HAP-1 (cell line): ENCODE data around the gene KIFC3.
"Not testable (repeated sequence)": the region's sequence is repeated elsewhere in the genome, so short reads cannot be mapped to it uniquely, and the experiment has no call there.

Experiments used
- DNase-seq, 2 experiments: peaks; one replicate each; pipeline ENCODE4 v3.0.0-alpha.2; 2016 to 2020; ENCODE audit warnings: low spot score in 2 of 2
- H3K27me3 ChIP-seq: fragments of 250-450 bp; sonication (Bioruptor Pico); 2 replicates; pipeline ENCODE4 v1.5.1; 2020; ENCODE audit warnings: low read depth, mild to moderate bottlenecking, moderate library complexity
- H3K36me3 ChIP-seq: fragments of 250-450 bp; sonication (Bioruptor Pico); replicated peaks from 2 replicates; pipeline ENCODE4 v1.5.1; 2020; ENCODE audit warnings: mild to moderate bottlenecking
- H3K4me1 ChIP-seq: fragments of 250-450 bp; sonication (Bioruptor Pico); 2 replicates; pipeline ENCODE4 v1.5.1; 2020; ENCODE audit warnings: mild to moderate bottlenecking
- H3K4me3 ChIP-seq: fragments of 250-450 bp; sonication (Bioruptor Pico); 2 replicates; pipeline ENCODE4 v1.5.1; 2020; ENCODE audit warnings: mild to moderate bottlenecking, moderate library complexity
- H3K9me3 ChIP-seq: fragments of 250-450 bp; sonication (Bioruptor Pico); 2 replicates; pipeline ENCODE4 v1.5.1; 2020; ENCODE audit warnings: mild to moderate bottlenecking, moderate library complexity
- in situ Hi-C: fragments of 300-500 bp; cut with MboI; formaldehyde crosslinking; loops from 3 replicates; pipeline ENCODE4 v1.14.3; 2020; ENCODE audit warnings: low sequenced_read_pairs, inconsistent platforms, mixed read lengths

Gene KIFC3

DNA sequence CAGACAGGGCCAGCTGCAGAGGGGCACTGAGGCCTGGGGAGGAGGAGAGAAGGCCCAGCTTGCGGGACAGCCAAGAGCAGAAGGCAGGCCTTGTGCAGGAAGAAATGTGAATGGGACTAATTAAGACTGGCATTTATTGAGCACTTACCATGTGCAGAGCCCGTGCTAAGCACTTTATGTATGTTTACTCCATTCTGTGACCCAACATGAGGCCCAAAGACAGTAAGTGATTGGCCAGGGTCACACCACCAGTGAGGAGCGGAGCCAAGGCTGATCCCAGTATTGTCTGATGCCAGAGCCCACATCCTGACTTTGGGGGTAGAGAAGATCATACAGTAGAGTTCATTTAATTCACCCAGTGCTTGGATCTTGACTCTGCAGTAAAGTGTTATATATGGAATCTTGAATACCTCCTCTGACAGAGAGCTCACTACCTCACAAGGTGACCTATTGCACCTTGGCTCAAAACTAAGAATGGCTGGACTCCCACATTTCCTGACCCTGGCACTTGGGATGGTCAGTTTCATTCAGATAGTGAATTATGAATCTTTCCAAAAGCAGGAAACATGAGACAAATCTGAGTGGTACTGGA lies 53.1 kb downstream of the KIFC3 start:
- peaks cover 3% of the 10 kb centered on the region for H3K36me3 ChIP-seq
- no peak for DNase-seq
- H3K4me3 ChIP-seq, result no peak overlapping the region
- H3K27me3 ChIP-seq, result no peaks in the 10 kb centered on the region
- no peaks in the 10 kb centered on the region for H3K4me1 ChIP-seq
- H3K9me3 ChIP-seq, result no peaks in the 10 kb centered on the region
- in situ Hi-C loops, result no loop called here

DNA sequence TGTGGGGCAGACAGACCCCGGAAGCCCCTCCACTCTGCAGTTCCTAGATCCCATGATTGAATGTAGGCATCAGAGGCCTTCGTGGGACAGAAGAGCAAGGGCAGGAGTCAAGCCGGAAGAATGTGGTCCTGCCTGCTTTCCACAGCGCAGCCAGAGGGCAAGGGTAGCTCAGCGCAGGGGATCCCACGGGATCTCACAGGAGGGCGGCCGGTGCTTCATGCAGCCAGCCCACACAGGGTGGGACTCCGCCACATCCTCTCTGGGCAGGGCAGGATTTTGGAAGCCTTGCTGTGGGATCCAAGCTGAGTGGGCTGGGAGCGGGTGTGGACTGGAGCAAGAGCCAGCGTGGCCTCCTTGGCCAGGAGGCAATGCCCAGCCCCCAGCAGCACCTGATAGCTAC lies 53.7 kb downstream of the KIFC3 start:
- no peaks in the 10 kb centered on the region for H3K4me1 ChIP-seq
- in situ Hi-C loops, result no loop called here
- H3K36me3 ChIP-seq, result peaks cover 3% of the 10 kb centered on the region
- H3K4me3 ChIP-seq, result no peak overlapping the region
- H3K27me3 ChIP-seq, result no peaks in the 10 kb centered on the region
- no peak for DNase-seq
- H3K9me3 ChIP-seq, result no peaks in the 10 kb centered on the region

DNA sequence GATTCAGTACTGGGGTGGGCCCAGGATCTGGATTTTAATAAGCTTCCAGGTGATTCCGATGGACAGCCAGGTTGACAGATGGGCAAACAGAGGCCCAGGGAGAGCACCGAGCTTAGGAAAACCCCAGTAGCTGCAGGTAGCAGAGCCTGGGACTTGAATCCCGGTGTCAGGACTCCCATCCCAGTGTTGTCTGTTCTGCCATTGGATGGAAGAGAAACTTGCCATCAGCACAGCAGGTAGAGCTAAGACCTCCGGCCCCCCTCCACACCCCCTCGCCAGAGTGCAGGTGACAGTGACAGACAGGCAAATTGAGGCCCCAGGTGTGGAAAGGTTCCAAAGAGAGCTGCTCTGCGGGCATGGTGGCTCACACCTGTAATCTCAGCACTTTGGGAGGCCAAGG lies 54.3 kb downstream of the KIFC3 start:
- no peak for DNase-seq
- Histone ChIP-seq H3K4me3 (no peak overlapping the region), H3K9me3 (no peaks in the 10 kb centered on the region), H3K4me1 (no peaks in the 10 kb centered on the region), H3K27me3 (no peaks in the 10 kb centered on the region), H3K36me3 (no peaks in the 10 kb centered on the region; the same call in none of the 2 replicates)
- in situ Hi-C loops, result no loop called here

DNA sequence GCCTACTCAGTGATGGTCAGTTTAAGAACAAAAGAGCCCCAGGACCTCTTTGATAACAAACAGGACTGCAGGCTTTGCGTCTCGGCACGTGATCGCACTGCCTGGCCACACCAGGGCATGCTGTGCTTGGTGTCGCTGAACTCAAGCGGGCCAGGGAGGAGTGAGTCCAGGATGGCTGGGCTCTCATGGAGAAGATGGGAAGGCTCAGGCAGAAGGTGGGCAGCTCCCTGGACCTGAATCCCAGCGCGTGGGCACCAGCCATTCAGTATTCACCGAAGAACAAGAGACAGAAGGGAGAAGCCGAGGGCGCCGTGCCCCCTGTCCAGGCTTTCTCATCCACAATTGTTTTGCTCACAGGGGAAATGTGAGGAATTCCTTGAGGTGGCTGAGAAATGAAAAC lies 54.8 kb downstream of the KIFC3 start:
- Histone ChIP-seq H3K4me3 (no peak overlapping the region), H3K27me3 (no peaks in the 10 kb centered on the region), H3K36me3 (no peaks in the 10 kb centered on the region; the same call in none of the 2 replicates), H3K9me3 (no peaks in the 10 kb centered on the region), H3K4me1 (no peaks in the 10 kb centered on the region)
- in situ Hi-C loops, result no loop called here
- no peak for DNase-seq

DNA sequence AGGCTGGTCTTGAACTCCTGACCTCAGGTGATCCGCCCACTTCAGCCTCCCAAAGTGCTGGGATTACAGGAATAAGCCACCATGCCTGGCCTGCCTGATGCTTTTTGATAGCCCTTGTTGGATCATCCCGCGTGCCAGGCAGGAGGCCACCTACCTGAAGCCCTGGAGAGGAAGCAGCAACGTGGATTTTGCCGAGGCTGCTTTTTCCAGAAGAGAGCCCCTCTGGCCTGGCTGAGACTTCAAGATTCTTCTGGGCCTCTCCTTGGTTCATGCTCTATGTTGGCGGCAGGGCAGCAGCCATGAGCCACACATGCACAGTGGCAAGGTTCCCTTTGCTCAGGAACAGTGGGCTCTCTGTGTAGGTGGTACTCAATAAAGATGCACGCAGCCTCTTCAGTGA lies 55.2 kb downstream of the KIFC3 start:
- Histone ChIP-seq H3K4me3 (no peak overlapping the region), H3K27me3 (no peaks in the 10 kb centered on the region), H3K4me1 (no peaks in the 10 kb centered on the region), H3K36me3 (no peaks in the 10 kb centered on the region; the same call in none of the 2 replicates), H3K9me3 (no peaks in the 10 kb centered on the region)
- in situ Hi-C loops, result no loop called here
- DNase-seq, result no peak

DNA sequence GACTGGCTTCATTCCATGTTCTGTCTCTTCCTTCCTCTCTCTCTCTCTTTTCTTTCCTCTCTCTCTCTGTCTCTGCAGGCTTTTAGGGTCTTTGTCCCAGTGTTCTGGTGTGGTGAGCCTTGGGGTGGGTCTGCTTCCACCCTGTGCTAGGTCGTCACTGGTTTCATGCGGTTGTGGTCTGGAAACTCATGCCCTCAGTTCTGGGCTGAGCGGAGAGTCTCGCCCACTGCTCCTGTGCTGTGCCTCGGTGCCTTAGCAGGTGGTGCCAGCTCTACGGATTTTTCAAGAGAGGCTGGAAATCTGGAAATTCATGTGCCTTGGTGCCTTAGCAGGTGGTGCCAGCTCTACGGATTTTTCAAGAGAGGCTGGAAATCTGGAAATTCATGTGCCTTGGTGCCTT lies 56.0 kb downstream of the KIFC3 start:
- H3K9me3 ChIP-seq, H3K27me3 ChIP-seq, in situ Hi-C loops, H3K4me1 ChIP-seq, H3K4me3 ChIP-seq, H3K36me3 ChIP-seq, DNase-seq: not testable (repeated sequence)

DNA sequence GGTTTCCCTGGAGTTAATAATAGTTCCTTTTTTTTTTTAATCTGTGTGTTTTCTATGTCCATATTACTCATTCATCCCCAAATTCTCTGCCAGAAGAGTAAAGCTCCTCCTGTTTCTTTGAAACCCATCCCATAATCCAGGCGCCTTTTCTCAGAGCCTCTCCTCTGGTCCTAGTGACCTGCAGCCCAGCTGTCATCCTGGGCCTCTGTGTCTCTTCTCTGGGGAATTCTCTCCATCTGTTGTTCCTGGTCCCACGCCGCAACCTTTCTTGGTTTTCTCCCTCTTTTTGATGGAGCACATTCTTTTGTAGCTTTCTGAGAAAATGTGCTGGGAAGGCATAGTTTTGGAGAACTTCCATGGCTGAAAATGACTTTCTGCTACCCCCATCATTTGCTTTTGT lies 56.5 kb downstream of the KIFC3 start:
- H3K9me3 ChIP-seq, result no peaks in the 10 kb centered on the region
- DNase-seq, result no peak
- H3K4me3 ChIP-seq, result no peak overlapping the region
- in situ Hi-C loops, result no loop called here
- H3K4me1 ChIP-seq, result no peaks in the 10 kb centered on the region
- no peaks in the 10 kb centered on the region for H3K27me3 ChIP-seq
- H3K36me3 ChIP-seq, result peaks cover 4% of the 10 kb centered on the region

DNA sequence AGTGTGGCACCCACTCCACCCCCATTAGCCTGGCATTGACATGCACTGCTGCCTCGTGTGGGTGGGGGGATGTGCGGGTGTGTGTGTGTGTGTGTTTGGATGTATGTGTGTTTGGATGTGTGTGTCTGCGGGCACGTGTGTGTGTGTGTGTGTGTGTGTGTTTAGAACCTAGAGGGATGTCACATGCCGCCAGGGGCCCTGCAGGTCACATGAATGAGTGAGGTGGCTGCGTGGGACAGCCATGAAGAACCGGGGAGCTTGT lies 57.7 kb downstream of the KIFC3 start:
- Histone ChIP-seq H3K27me3 (no peaks in the 10 kb centered on the region), H3K9me3 (no peaks in the 10 kb centered on the region), H3K36me3 (peaks cover 4% of the 10 kb centered on the region), H3K4me1 (no peaks in the 10 kb centered on the region), H3K4me3 (no peak overlapping the region)
- in situ Hi-C loops, result no loop called here
- no peak for DNase-seq

DNA sequence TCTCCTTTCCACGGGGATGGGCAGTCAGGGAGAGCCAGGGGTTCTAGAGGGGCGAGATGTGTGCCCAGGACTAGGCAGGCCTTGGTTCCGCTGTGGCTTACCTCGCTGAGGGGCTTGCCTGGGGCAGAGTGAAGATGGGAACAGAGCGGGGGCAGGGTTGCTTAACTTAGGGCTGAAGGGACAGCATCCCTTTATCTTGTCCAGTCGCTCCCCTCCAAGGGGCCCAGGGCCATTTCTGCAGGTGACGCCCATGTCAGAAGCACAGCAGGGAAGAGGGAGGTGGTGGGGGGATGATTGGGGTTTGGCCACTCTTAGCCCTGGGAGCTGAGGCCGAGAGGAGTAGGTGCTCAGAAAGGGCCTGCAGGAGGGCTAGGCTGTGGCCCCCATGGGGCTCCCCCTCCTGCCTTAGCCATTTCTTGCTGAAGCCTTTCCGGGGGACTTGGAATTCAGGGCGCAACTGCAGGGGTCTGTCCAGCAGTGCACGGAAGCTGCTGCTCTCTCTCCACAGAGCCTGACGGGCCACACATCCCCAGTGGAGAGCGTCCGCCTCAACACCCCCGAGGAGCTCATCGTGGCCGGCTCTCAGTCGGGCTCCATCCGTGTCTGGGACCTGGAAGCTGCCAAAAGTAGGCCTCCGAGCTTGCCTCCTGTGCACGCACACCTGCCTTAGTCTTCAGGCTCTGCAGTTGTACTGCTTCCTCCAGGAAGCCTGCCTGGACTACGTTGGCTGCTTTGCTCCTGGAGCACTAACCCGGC lies 58.2 kb downstream of the KIFC3 start:
- no peaks in the 10 kb centered on the region for H3K9me3 ChIP-seq
- no peaks in the 10 kb centered on the region for H3K4me1 ChIP-seq
- DNase-seq, result no peak
- H3K4me3 ChIP-seq, result no peak overlapping the region
- in situ Hi-C loops, result no loop called here
- no peaks in the 10 kb centered on the region for H3K27me3 ChIP-seq
- peaks cover 5% of the 10 kb centered on the region for H3K36me3 ChIP-seq

DNA sequence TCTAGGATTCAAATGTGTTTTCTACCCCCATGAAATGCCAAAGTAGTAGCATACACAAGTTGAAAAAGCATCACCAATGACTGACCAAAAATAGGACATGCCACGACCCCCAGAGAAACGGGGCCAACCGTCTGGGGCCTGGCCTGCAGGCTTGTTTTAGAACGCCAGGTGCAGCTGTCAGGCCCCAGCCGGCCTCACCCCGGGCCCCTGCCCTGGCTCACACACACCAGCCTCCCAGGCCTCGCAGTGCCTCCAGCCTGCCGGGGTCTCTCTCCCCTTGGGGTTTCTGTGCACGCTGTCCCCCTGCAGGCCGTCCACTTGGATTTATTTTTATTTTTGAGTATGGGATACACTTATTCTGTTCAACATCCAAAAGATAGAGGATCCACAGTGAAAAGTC lies 58.8 kb downstream of the KIFC3 start:
- in situ Hi-C loops, result no loop called here
- peaks cover 8% of the 10 kb centered on the region for H3K36me3 ChIP-seq

DNA sequence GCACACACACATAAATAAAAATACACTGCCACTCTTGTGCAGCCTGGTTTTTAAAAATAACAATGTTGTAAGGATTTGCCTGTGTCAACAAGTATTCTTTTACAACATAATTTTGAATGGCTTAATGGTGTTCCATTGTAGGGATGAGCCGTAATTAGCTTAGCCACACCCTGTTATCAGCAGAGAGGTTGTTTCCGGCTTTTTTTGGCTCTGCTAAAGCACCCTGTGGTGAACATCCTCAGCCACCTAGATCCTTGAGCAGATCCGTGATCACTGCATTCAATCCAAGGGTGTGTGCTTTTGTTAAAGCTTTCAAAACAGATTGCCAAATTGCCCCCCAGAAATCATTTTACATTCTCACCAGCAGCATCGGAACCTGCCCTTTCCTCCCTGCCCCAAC lies 59.7 kb downstream of the KIFC3 start:
- DNase-seq, result no peak
- Histone ChIP-seq H3K4me3 (no peak overlapping the region), H3K36me3 (peaks cover 17% of the 10 kb centered on the region), H3K27me3 (no peaks in the 10 kb centered on the region), H3K9me3 (no peaks in the 10 kb centered on the region), H3K4me1 (no peaks in the 10 kb centered on the region; the same call in 1 of the 2 replicates)
- in situ Hi-C loops, result no loop called here

More for the DNA sequence above, 58.8 kb downstream of the KIFC3 start:
- no peaks in the 10 kb centered on the region for H3K9me3 ChIP-seq
- H3K27me3 ChIP-seq, result no peaks in the 10 kb centered on the region
- no peaks in the 10 kb centered on the region for H3K4me1 ChIP-seq
- H3K4me3 ChIP-seq, result no peak overlapping the region
- no peak for DNase-seq

DNA sequence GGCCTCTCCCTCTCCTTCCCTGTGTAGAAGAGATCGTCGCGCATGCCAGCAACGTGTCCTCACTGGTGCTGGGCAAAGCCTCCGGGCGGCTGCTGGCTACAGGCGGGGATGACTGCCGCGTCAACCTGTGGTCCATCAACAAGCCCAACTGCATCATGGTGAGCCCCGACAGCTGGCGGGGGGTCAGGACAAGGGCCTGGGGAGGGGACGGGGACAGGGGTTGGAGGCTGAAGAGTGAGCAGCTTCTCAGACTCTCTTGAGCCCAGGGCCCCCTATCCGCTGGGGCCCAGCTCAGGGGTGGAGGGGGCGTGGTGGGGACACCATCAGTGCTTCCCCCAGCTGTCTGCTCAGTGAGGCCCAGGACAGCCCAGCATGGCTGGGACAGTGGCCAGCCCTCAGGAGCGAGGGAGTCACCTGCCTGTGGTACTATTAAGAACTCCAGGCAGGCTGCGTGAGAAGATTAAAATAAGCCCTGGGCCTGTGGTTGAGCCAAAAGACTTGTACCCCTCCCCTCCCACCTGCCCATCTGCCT lies 60.6 kb downstream of the KIFC3 start:
- peaks cover 25% of the 10 kb centered on the region for H3K36me3 ChIP-seq
- no peak overlapping the region for H3K4me3 ChIP-seq
- in situ Hi-C loops, result no loop called here
- no peaks in the 10 kb centered on the region for H3K9me3 ChIP-seq
- H3K27me3 ChIP-seq, result no peaks in the 10 kb centered on the region
- DNase-seq, result no peak
- peaks cover 3% of the 10 kb centered on the region for H3K4me1 ChIP-seq

DNA sequence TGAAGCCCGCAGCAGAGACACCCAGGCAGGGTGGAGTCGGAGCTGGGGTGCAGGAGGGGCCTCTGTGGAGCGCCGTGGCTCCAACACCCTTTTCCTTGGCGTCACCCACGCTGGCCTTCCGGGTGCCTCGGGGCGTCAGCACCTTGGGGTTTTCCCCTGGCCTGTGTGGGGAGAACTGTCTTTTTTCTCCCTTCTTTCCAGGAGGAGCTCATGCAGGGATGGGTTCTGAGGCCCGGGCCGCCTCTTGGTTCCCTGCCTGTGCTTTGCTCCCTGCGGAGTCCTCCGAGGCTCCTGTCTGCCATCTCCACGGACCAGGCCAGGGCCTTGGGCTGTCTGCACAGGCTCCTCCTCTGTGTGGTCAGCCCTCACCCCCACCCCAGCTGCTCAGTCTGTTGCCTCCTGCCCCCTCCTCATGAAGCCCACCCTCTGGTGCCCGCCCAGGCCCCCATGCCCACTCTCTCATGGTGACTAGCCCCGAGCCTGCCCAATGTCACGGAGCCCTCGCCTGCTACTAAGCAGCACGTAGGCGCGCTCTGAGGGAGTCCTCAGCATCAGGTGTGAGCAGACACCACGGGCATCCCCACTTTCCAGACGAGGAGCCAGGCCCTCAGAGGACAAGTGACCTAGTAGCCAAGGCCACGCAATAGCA lies 61.7 kb downstream of the KIFC3 start:
- in situ Hi-C loops, result no loop called here
- H3K27me3 ChIP-seq, result no peaks in the 10 kb centered on the region
- DNase-seq, result no peak
- H3K4me3 ChIP-seq, result no peak overlapping the region
- H3K4me1 ChIP-seq, result peaks cover 9% of the 10 kb centered on the region
- H3K9me3 ChIP-seq, result no peaks in the 10 kb centered on the region
- peaks cover 25% of the 10 kb centered on the region for H3K36me3 ChIP-seq

DNA sequence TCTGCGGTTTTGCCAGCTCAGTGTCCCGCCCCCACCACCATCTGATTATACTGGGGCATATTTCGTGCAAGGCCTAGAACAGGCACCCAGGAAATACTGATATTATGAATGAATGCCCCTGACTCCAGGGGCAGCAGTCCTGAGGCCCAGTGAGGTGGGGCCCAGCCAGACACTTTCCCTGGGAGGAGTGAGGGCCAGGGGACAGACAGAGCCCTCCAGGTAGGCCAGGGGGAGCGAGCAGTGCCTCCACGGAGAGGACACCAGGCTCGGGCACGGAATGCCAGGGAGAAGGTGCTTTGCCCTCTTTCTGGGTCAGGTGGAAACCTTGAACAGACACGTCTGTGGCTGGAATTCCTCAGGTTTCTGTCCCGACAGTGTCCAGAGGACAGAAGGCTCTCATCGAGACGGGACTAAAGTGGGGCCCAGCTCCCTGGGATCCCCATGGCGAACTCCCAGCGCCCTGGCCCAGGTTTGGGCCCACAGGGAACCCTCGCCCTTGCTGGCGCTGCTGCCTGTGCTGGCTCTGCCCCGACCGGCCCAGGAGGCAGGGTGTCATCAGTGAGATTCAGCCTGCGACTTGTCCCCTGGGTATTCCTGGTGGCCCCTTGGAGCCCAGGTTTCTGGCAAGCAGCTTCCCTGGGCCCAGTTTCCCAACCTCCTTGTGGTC lies 62.4 kb downstream of the KIFC3 start:
- Histone ChIP-seq H3K9me3 (no peaks in the 10 kb centered on the region), H3K36me3 (peaks cover 25% of the 10 kb centered on the region), H3K4me3 (no peak overlapping the region), H3K27me3 (no peaks in the 10 kb centered on the region), H3K4me1 (peaks cover 9% of the 10 kb centered on the region)
- in situ Hi-C loops, result no loop called here
- no peak for DNase-seq
